Retinal pigment epithelial cell (primary cell): ENCODE data around the gene SAMM50.

Experiments used
- DNase-seq: peaks from one replicate; pipeline ENCODE4 v3.0.0-alpha.2; 2010; ENCODE audit warnings: low read depth
- H3K4me3 ChIP-seq: 2 replicates; pipeline ENCODE4 v1.5.1; 2011; ENCODE audit warnings: mild to moderate bottlenecking, low read length, control low read depth, moderate library complexity
- TF ChIP-seq, protein P1 (sequence below): conservative IDR thresholded peaks from 2 replicates; pipeline ENCODE4 v1.5.1; 2011; ENCODE audit warnings: low read depth, low read length, control low read depth, inconsistent platforms

The SAMM50 gene

DNA sequence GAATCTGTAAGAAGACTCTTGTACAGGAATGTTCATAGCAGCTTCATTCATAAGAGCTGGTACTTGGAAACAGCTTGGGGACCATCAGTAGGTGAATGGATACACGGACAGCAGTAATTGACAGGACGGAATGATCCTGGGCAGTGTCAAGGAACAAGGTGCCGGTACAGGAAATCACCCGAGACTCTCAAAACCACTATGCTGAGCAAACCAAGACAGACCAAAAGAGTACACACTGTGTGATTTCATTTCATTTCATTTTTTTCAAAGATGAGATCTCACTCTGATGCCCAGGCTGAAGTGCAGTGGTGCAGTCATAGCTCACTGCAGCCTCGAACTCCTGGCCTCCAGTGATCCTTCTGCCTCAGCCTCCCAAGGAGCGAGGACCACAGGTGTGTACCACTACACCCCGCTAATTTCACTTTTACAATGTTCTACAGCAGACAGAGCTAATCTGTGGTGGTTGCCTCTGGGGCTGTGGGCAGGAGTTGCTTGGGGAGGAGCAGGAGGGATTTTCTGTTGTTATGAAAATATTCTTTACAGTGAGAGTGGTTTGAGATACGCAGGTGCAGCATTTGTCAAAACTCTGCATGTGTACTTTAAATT lies 84.4 kb downstream of the SAMM50 start:
- no peak for DNase-seq
- TF ChIP-seq, protein P1, sequence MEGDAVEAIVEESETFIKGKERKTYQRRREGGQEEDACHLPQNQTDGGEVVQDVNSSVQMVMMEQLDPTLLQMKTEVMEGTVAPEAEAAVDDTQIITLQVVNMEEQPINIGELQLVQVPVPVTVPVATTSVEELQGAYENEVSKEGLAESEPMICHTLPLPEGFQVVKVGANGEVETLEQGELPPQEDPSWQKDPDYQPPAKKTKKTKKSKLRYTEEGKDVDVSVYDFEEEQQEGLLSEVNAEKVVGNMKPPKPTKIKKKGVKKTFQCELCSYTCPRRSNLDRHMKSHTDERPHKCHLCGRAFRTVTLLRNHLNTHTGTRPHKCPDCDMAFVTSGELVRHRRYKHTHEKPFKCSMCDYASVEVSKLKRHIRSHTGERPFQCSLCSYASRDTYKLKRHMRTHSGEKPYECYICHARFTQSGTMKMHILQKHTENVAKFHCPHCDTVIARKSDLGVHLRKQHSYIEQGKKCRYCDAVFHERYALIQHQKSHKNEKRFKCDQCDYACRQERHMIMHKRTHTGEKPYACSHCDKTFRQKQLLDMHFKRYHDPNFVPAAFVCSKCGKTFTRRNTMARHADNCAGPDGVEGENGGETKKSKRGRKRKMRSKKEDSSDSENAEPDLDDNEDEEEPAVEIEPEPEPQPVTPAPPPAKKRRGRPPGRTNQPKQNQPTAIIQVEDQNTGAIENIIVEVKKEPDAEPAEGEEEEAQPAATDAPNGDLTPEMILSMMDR = no peak
- H3K4me3 ChIP-seq = no peak overlapping the region

DNA sequence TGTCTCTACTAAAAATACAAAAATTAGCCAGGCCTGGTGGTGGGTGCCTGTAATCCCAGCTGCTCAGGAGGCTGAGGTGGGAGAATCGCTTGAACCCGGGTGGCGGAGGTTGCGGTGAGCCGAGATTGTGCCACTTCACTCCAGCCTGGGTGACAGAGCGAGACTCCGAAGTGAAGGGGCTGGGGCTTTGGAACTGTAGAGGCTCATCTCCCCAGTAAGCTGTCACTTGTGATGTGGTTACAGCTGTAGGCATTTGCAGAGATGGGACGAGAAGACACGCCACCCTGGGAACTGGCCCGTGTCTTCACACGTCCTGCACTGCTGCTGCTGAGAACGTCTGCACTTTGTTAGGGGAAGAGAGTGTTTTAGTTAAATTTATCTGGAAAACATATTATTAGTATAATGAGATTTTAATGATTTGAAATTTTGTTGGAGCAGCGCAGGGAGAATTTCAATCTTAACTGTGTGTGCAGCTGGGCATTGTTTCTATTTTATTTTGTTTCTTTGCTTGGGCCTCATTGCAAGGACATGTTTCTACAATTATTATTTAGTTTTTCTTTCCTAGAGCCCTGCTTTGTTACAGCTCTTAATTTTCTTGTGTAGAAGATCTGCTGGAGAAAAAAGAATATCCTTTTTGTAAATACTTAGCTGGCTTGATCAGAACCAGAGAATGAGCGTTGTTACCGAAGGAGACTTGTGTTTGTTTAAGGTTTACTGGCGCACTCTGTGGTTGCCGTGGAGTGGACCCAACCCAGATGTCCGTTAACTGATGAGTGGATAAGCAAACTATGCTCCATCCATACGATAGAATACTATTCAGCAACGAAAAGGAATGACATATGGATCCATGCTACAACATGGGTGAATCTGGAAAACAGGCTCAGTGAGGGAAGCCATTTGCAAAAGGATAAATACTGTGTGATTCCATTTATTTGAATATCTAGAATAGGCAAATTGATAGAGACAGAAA lies 87.3 kb downstream of the SAMM50 start:
- TF ChIP-seq, protein P1 = no peak
- DNase-seq = no peak
- no peak overlapping the region for H3K4me3 ChIP-seq

DNA sequence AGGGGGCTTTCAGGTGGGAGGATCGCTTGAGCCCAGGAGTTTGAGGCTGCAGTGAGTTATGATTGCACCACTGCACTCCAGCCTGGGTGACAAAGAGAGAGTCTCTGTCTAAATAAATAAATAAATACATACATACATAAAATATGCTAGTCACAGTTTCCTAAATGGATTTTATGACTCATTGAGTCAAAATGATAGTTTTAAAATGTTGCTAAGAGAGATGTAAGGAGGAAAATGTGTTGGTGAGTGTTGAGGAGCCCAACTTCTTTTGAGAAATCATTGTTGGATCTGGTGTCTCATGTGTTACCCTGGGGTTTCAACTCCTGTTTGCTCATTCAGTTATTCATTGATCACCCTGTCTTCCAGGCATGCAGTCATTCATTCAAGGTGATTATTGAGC lies 89.9 kb downstream of the SAMM50 start:
- no peak overlapping the region for H3K4me3 ChIP-seq
- DNase-seq = no peak
- TF ChIP-seq, protein P1 = no peak
